ENCODE results near the gene PRELID3B. TPM values are rescaled to one million over a fixed set of nuclear protein-coding genes. Genes with fewer than 3 reads are reported as not detected.

PRELID3B gene
- total RNA-seq, 1 donor from 2014 or later = 54.2 TPM

GRCh38 chr20:59068534-59068933, 25.9 kb upstream of the PRELID3B start:
- CTCF ChIA-PET = interaction anchor here (1.2 kb wide), 1 partner anchor 140 kb away, joined by 3 read pairs; no protein-coding TSS in a partner anchor
- TF ChIP-seq CTCF (IDR thresholded peaks at IDR 0.05) = no peak
- Mint-ChIP-seq H3K36me3 (ENCODE audit: low read depth) (no peaks in the 10 kb centered on the region), H3K27me3 (peaks cover 9% of the 10 kb centered on the region), H3K4me1 (peaks cover 18% of the 10 kb centered on the region), H3K9me3 (no peaks in the 10 kb centered on the region), H3K4me3 (no peak overlapping the region), H3K27ac (no peak overlapping the region)
- DNase-seq (no peak), ATAC-seq (ENCODE audit: low read depth) (no peak)
- POLR2A ChIA-PET = no interaction called here
- intact Hi-C loops (cut with micrococcal nuclease) = no loop called here

- POLR2A ChIA-PET = no interaction called here
- intact Hi-C loops (cut with micrococcal nuclease) = no loop called here
Measured at GRCh38 chr20:59064214-59064722, 21.7 kb upstream of the PRELID3B start.

GRCh38 chr20:59063358-59064213, 21.0 kb upstream of the PRELID3B start:
- CTCF ChIA-PET = no interaction called here
- no peak for TF ChIP-seq CTCF (IDR thresholded peaks at IDR 0.05)
- POLR2A ChIA-PET = no interaction called here

More at GRCh38 chr20:59064214-59064722, 21.7 kb upstream of the PRELID3B start:
- Mint-ChIP-seq H3K4me1 (no peaks in the 10 kb centered on the region), H3K27me3 (peaks cover 15% of the 10 kb centered on the region), H3K4me3 (no peak overlapping the region), H3K9me3 (no peaks in the 10 kb centered on the region), H3K36me3 (ENCODE audit: low read depth) (no peaks in the 10 kb centered on the region), H3K27ac (no peak overlapping the region)
- ATAC-seq (ENCODE audit: low read depth) (no peak), DNase-seq (no peak)
- CTCF ChIA-PET = no interaction called here
- no peak for TF ChIP-seq CTCF (IDR thresholded peaks at IDR 0.05)

GRCh38 chr20:59062081-59062480, 19.5 kb upstream of the PRELID3B start:
- Mint-ChIP-seq H3K9me3 (no peaks in the 10 kb centered on the region), H3K27ac (no peak overlapping the region), H3K4me1 (no peaks in the 10 kb centered on the region), H3K27me3 (peaks cover 13% of the 10 kb centered on the region), H3K4me3 (no peak overlapping the region), H3K36me3 (ENCODE audit: low read depth) (no peaks in the 10 kb centered on the region)
- ATAC-seq (ENCODE audit: low read depth) = no peak
- POLR2A ChIA-PET = no interaction called here
- CTCF ChIA-PET = no interaction called here
- intact Hi-C loops (cut with micrococcal nuclease) = no loop called here
- TF ChIP-seq CTCF (IDR thresholded peaks at IDR 0.05) = no peak
- DNase-seq = no peak

More at GRCh38 chr20:59063358-59064213, 21.0 kb upstream of the PRELID3B start:
- Mint-ChIP-seq H3K4me3 (no peak overlapping the region), H3K27me3 (peaks cover 15% of the 10 kb centered on the region), H3K36me3 (ENCODE audit: low read depth) (no peaks in the 10 kb centered on the region), H3K4me1 (no peaks in the 10 kb centered on the region), H3K27ac (no peak overlapping the region), H3K9me3 (no peaks in the 10 kb centered on the region)
- no peak for ATAC-seq (ENCODE audit: low read depth)
- no peak for DNase-seq
- intact Hi-C loops (cut with micrococcal nuclease) = no loop called here

- ChIA-PET CTCF (interaction anchor here (0.7 to 1.6 kb wide), 5 partner anchors 14 to 185 kb away, joined by 3 to 7 read pairs (median 4); no protein-coding TSS in a partner anchor), POLR2A (no interaction called here)
- Mint-ChIP-seq H3K9me3 (peaks cover 1% of the 10 kb centered on the region), H3K27ac (no peak overlapping the region), H3K4me1 (no peaks in the 10 kb centered on the region), H3K36me3 (ENCODE audit: low read depth) (no peaks in the 10 kb centered on the region), H3K27me3 (peaks cover 31% of the 10 kb centered on the region), H3K4me3 (no peak overlapping the region)
- TF ChIP-seq CTCF (IDR thresholded peaks at IDR 0.05) = no peak
- ATAC-seq (ENCODE audit: low read depth) = no peak
- intact Hi-C loops (cut with micrococcal nuclease) = loop anchor here (1.0 to 2.0 kb wide), 4 partner anchors 23 to 347 kb away; no protein-coding TSS in a partner anchor
- no peak for DNase-seq
Measured at GRCh38 chr20:59055302-59055701, 12.7 kb upstream of the PRELID3B start.
